Keratinocyte (primary cell): ENCODE measurements around the gene COPA. TPM values are rescaled to one million over a fixed set of nuclear protein-coding genes. Genes with fewer than 3 reads are reported as not detected.

Experiments
- DNase-seq: peaks from one replicate; pipeline ENCODE4 v3.0.0-alpha.2; 2011; ENCODE audit warnings: low read depth, missing footprints, low spot score
- FAIRE-seq: peaks from 2 replicates; lab custom pipeline; 2011; peaks lifted over from hg19 to GRCh38; lab: Jason Lieb, UNC
- H2AFZ ChIP-seq: 2 replicates; pipeline ENCODE4 v1.6.0; 2012; ENCODE audit warnings: low read length, control low read depth, inconsistent platforms; ENCODE audit not compliant: control insufficient read depth
- H3K27ac ChIP-seq: 2 replicates; pipeline ENCODE4 v1.5.1; 2011; ENCODE audit warnings: low read length; ENCODE audit not compliant: control insufficient read depth, insufficient read depth
- H3K27me3 ChIP-seq: 3 replicates; pipeline ENCODE4 v1.6.0; 2011; ENCODE audit warnings: low read length; ENCODE audit not compliant: control insufficient read depth, insufficient read depth; ENCODE audit errors: extremely low read depth
- H3K36me3 ChIP-seq, 2 experiments: 2 replicates in 1 of 2; 3 replicates in 1 of 2; pipeline ENCODE4 v1.5.1; 2011; ENCODE audit warnings: low read length in 2 of 2, mild to moderate bottlenecking in 1 of 2; ENCODE audit not compliant: control insufficient read depth in 2 of 2, insufficient read depth in 2 of 2; ENCODE audit errors: extremely low read depth in 1 of 2
- H3K4me1 ChIP-seq: 3 replicates; pipeline ENCODE4 v1.5.1; 2011; ENCODE audit warnings: low read length; ENCODE audit not compliant: control insufficient read depth, insufficient read depth; ENCODE audit errors: extremely low read depth
- H3K4me2 ChIP-seq: 3 replicates; pipeline ENCODE4 v1.6.0; 2011; ENCODE audit warnings: low read depth, low read length; ENCODE audit not compliant: control insufficient read depth, insufficient read depth; ENCODE audit errors: extremely low read depth
- H3K4me3 ChIP-seq, 3 experiments: fragments of 200-600 bp in 1 of 3; sonication (generic) in 1 of 3; 2 replicates in 2 of 3; 3 replicates in 1 of 3; pipeline ENCODE4 v1.5.1; 2011 to 2016; ENCODE audit warnings: low read length in 3 of 3, mild to moderate bottlenecking in 3 of 3, control low read depth in 2 of 3, inconsistent platforms in 1 of 3, low read depth in 1 of 3, mixed read lengths in 1 of 3, mixed run types in 1 of 3, moderate library complexity in 1 of 3; ENCODE audit not compliant: control insufficient read depth in 2 of 3, insufficient read depth in 2 of 3; ENCODE audit errors: extremely low read depth in 1 of 3
- H3K79me2 ChIP-seq: 2 replicates; pipeline ENCODE4 v1.6.0; 2012; ENCODE audit warnings: low read length; ENCODE audit not compliant: control insufficient read depth, insufficient read depth
- H3K9ac ChIP-seq: 3 replicates; pipeline ENCODE4 v1.6.0; 2011; ENCODE audit warnings: low read length; ENCODE audit not compliant: control insufficient read depth, insufficient read depth; ENCODE audit errors: extremely low read depth
- H3K9me1 ChIP-seq: 3 replicates; pipeline ENCODE4 v1.6.0; 2011; ENCODE audit warnings: low read length; ENCODE audit not compliant: control insufficient read depth, insufficient read depth; ENCODE audit errors: extremely low read depth
- H3K9me3 ChIP-seq: 2 replicates; pipeline ENCODE4 v1.5.1; 2012; ENCODE audit warnings: low read depth, low read length; ENCODE audit not compliant: control insufficient read depth
- H4K20me1 ChIP-seq: 3 replicates; pipeline ENCODE4 v1.6.0; 2011; ENCODE audit warnings: low read length; ENCODE audit not compliant: control insufficient read depth, insufficient read depth; ENCODE audit errors: extremely low read depth
- CTCF ChIP-seq, 3 experiments: IDR thresholded peaks in 1 of 3; conservative IDR thresholded peaks in 1 of 3; optimal IDR thresholded peaks in 1 of 3; 2 replicates in 2 of 3; 3 replicates in 1 of 3; pipeline versions ENCODE3 to v1.5.1; 2011; ENCODE audit warnings: low read length in 3 of 3, mild to moderate bottlenecking in 3 of 3, moderate library complexity in 2 of 3, control low read depth in 1 of 3, inconsistent platforms in 1 of 3; ENCODE audit not compliant: insufficient read depth in 2 of 3; ENCODE audit errors: extremely low read depth in 1 of 3
- EZH2 ChIP-seq: IDR thresholded peaks from one replicate; pipeline ENCODE4 v1.6.1; 2012; ENCODE audit warnings: inconsistent platforms, mild to moderate bottlenecking, low read length, moderate library complexity
- dilution Hi-C: fragments of 300-500 bp; cut with MboI; formaldehyde crosslinking; loops from one replicate; pipeline ENCODE4 v1.7.0; 2020; ENCODE audit warnings: low sequenced_read_pairs; ENCODE audit not compliant: extremely low pct_ligation_motif_present
- polyA plus RNA-seq, 5 experiments: library from polyadenylated mRNA; depleted of rRNA in 3 of 5; stranded (reverse) in 3 of 5; stranded (forward) in 1 of 5; unstranded in 1 of 5; fragments of >200 nt; gene quantifications; 1 replicate in 1 of 5; 2 replicates in 3 of 5; 3 replicates in 1 of 5; pipeline versions ENCODE4 v1.2.1 to v1.2.3, GENCODE V29; 2011 to 2012; ENCODE audit warnings: missing spikeins in 2 of 5, low read depth in 1 of 5, low replicate concordance in 1 of 5

COPA gene
- polyA plus RNA-seq, 1 donor (not counting 4 experiments of a cell fraction or from before 2014, with no cell fraction given): 169 TPM

- no peak for TF ChIP-seq EZH2
- no peak for TF ChIP-seq CTCF (optimal IDR thresholded peaks at IDR 0.05 in 1 of 3, IDR thresholded peaks at IDR 0.05 in 1 of 3, conservative IDR thresholded peaks at IDR 0.05 in 1 of 3; ENCODE audit: extremely low read depth in 1 of 3, insufficient read depth in 2 of 3, low read length in 3 of 3)
These were observed 17.8 kb downstream of the COPA start for GRCh38 chr1:160325252-160325651.

GRCh38 chr1:160322831-160323230 lies 20.2 kb downstream of the COPA start:
- no peaks in the 10 kb centered on the region for H4K20me1 ChIP-seq
- no peaks in the 10 kb centered on the region for H3K9me3 ChIP-seq
- no peak for FAIRE-seq
- H3K9ac ChIP-seq: no peak overlapping the region
- TF ChIP-seq EZH2: no peak
- no peak for TF ChIP-seq CTCF (optimal IDR thresholded peaks at IDR 0.05 in 1 of 3, IDR thresholded peaks at IDR 0.05 in 1 of 3, conservative IDR thresholded peaks at IDR 0.05 in 1 of 3; ENCODE audit: extremely low read depth in 1 of 3, insufficient read depth in 2 of 3, low read length in 3 of 3)
- H3K4me2 ChIP-seq: no peak overlapping the region
- H3K4me1 ChIP-seq: no peaks in the 10 kb centered on the region
- H3K36me3 ChIP-seq: peaks cover 15 to 29% of the 10 kb centered on the region in 2 experiments
- H3K79me2 ChIP-seq: peaks cover 40% of the 10 kb centered on the region
- DNase-seq: no peak
- no peak overlapping the region for H3K27ac ChIP-seq
- dilution Hi-C loops: no loop called here
- no peak overlapping the region for H2AFZ ChIP-seq
- H3K9me1 ChIP-seq: no peaks in the 10 kb centered on the region
- no peaks in the 10 kb centered on the region for H3K27me3 ChIP-seq
- H3K4me3 ChIP-seq: no peak overlapping the region

More at GRCh38 chr1:160325252-160325651, 17.8 kb downstream of the COPA start:
- H3K4me1 ChIP-seq: no peaks in the 10 kb centered on the region
- no peak overlapping the region for H3K4me2 ChIP-seq
- H3K36me3 ChIP-seq: peaks cover 26 to 48% of the 10 kb centered on the region in 2 experiments
- dilution Hi-C loops: no loop called here
- H3K79me2 ChIP-seq: peaks cover 31% of the 10 kb centered on the region
- no peak overlapping the region for H3K4me3 ChIP-seq
- no peak overlapping the region for H3K9ac ChIP-seq
- H3K27me3 ChIP-seq: no peaks in the 10 kb centered on the region
- FAIRE-seq (no peak), DNase-seq (no peak)
- no peak overlapping the region for H2AFZ ChIP-seq
- H3K9me3 ChIP-seq: no peaks in the 10 kb centered on the region
- H3K27ac ChIP-seq: no peak overlapping the region
- peaks cover 4% of the 10 kb centered on the region for H4K20me1 ChIP-seq
- no peaks in the 10 kb centered on the region for H3K9me1 ChIP-seq
